HG02884 (cell line): Measurements from ENCODE around the gene CPN1.
"Not testable (repeated sequence)": the region's sequence is repeated elsewhere in the genome, so short reads cannot be mapped to it uniquely, and the experiment has no call there.

ENCODE experiments used
- ATAC-seq: cut with Tn5 transposase; IDR thresholded peaks from one replicate; pipeline ENCODE4 v1.9.1; 2021; ENCODE audit warnings: mild to moderate bottlenecking, moderate library complexity; ENCODE audit not compliant: unreplicated experiment

CPN1 gene

GRCh38 chr10:100082276-100082675, 607 bp upstream of the CPN1 start:
- ATAC-seq: not testable (repeated sequence)

GRCh38 chr10:100076750-100077149, 4.9 kb downstream of the CPN1 start:
- no peak for ATAC-seq

DNA sequence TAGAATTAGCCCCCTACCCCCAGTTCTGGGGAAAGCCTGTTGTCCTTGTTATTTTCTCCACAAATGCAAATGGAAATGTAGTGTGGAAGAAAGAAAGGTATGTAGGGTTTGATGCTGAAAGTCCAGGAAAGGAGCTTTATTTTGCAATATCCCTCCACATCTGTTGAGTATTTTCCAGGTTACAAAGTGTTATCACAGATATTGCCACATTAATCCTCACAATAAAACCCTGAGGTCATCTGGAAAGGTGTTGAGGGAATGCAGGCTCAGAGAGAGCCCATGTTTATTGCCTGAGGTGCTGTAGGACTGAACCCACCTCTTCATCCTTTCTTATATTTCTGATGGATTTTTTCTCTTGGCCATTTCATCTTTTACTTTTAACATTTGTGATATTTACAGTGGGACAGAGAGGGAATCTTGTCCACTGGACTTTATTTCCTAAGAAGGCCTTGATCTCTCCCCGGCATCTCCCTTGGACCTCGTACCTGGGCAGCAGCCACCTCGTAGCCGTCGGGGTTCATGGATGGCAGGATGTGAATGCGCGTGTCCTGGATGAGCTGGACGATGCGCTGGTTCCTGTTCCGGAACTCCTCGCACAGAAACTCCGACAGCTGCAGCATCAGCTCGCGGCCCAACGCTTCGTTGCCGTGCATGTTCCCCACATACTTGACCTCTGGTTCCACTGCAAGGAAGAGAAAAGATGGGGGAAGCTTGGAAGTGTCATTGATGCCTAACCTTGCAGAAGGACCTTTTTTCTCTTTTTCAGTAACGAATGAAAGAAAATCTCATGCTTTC, 6.0 kb downstream of the CPN1 start:
- no peak for ATAC-seq

DNA sequence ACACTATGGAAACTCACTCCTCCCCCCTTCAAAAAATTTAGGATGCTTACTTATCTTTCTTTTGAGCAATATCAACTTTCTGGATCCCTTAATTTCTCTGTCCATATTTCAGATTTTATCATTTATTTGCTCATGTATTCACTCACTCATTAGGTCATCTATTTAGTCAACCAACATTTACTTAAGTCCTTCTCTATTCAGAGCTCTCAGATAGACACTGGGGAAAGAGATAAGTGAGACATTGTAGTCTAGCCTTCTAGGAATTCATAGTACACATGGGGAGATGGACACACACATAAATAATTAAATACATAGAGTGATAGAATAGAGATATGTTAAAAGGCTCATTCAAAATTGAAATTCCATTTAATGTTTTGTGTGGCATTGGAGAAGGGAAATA, 9.2 kb downstream of the CPN1 start:
- no peak for ATAC-seq

- ATAC-seq: no peak
Measured at GRCh38 chr10:100071529-100071928, 10.1 kb downstream of the CPN1 start.

- no peak for ATAC-seq
Measured at GRCh38 chr10:100067466-100067865, 14.2 kb downstream of the CPN1 start.

DNA sequence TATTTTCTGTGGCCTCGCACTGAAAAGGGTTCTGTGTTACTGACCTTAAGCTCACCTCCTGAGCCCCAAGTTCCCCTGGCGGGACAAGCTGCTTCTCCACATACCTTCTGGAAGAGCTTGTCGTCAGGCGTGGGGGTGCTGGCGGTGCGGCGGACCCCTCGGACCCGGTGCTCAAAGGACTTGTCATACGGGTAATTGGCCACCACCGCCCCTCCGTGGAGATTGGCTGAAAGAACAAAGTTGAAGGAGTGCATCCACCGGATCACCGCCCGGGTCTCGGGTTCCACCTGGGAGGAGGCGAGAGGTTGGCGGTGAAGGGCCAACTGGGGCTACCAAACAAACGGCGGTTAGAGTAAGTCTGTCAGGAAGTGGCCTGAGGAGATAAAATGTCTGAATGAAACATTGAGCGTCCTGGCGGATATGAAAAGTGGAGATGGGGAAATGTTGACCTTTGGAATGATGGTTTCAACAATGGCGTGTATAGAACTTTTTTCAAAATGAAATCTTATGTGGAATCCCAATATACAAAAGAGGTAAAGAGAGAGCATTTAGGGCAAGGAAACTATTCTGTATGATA, 16.5 kb downstream of the CPN1 start:
- ATAC-seq: no peak

GRCh38 chr10:100061401-100061800, 20.3 kb downstream of the CPN1 start:
- no peak for ATAC-seq

DNA sequence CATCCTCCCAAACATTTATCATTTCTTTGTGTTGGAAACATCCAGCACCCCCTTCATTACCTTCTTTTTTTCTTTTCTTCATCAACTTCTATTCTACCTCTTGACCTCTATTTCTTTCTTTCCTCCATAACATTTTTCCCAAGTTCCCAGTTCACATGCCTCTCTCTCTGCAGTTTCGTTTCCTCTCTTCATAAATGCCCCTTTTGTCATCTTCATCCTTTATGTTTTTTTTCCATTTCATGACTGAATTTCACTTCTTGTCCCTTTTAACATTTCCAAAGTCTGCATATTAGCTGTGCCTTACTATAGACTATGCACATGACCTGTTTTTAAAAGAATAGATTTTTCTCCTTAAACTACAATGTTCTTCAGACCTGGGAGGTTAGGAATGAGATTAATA, 23.7 kb downstream of the CPN1 start:
- no peak for ATAC-seq

- ATAC-seq: no peak
Measured at GRCh38 chr10:100053686-100054460, 27.8 kb downstream of the CPN1 start.

- ATAC-seq: no peak
Measured at GRCh38 chr10:100046021-100046486, 35.6 kb downstream of the CPN1 start.

- no peak for ATAC-seq
Measured at GRCh38 chr10:100045592-100045991, 36.1 kb downstream of the CPN1 start.

DNA sequence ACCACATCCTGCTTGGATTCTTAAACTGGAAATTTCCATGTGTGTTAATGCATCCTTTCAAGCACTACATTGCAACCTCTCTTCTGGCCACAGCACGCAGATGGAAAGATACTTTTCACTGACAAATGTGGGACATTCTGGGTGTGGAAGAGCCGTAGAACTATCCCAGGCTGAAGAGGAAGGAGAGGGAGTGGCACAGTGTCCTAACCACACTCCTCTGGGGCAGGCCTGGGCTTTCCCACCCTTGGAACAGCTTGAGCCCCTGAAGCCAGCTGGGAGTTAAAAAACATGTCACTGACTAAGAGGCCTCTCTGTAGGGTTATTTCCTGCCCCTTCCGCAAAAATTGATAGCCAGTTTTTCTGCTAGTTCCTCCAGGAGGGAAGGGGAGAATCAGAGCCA, 37.9 kb downstream of the CPN1 start:
- no peak for ATAC-seq

GRCh38 chr10:100043344-100043743, 38.3 kb downstream of the CPN1 start:
- no peak for ATAC-seq

DNA sequence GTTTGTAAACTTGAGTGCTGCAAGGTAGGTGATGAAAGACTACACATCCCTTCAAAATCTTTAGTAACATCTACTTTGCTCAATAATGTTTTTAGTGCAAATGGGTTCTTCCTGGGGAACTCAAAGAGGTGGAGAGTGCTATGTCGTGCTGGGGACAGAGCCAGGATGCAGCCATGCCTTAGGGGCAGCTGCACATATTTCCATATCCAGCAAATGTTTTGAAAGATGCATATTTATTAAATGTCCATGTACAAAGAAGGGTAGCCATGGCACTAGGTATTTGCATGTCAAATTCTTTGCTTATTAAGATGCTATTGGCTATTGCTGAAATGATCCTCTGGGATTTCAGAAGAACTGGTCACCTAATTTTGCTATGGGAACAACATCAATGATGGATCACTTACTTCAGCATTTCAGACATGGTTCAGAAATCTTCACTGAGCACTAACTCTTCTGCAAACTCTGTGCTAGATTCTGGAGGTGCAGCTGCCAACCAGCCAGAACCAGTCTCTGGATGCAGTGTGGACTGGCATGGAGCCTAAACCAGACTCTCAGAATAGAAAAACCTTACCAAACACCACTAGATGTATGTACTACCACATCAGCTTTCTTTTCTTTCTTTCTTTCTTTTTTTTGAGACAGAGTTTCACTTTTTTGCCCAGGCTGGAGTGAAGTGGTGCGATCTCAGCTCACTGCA, 40.2 kb downstream of the CPN1 start:
- ATAC-seq: no peak

- ATAC-seq: no peak
Measured at GRCh38 chr10:100038561-100039071, 43.1 kb downstream of the CPN1 start.

DNA sequence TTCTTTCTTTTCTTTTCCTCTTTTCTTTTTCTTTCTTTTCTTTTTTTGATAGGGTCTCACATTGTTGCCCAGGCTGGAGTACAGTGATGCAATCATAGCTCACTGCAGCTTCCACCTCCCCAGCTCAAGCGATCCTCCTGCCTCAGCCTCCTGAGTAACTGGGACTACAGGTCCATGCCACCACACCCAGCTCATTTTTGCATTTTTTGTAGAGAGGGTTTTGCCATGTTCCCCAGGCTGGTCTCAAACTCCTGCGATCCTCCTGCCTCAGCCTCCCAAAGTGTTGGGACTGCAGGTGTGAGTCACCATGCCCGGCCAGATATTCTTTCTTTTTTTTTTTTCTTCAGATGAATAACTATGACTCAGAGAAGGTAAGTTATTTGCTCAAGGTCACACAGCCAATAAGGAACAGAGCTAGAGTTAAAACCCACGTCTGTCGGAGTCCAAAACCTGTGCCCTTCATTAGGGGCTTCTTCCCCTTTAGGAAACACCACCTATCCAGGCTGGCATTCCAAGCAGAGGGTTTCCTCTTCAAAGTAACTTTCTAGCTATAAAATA, 43.8 kb downstream of the CPN1 start:
- ATAC-seq: no peak

DNA sequence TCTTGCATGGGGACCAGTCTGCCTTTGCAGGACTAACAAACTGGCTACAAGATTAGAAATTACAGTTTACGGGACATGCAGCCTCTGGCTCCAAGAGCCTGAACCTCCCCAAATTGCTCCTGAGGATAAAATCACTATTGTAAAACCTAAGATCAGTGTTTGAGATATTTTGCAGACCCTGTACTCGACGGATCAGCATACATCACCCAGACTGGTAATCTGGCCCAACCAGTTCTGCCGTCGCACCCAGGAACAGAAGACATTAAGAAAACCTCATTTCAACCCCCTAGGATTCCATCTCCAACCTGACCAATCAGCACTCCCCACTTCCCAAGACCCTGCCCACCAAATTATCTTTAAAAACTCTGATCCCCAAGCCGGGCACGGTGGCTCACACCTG, 44.8 kb downstream of the CPN1 start:
- no peak for ATAC-seq

- ATAC-seq: no peak
Measured at GRCh38 chr10:100033766-100034418, 47.8 kb downstream of the CPN1 start.

- no peak for ATAC-seq
Measured at GRCh38 chr10:100027416-100027815, 54.3 kb downstream of the CPN1 start.
